Liver (tissue), 9 donors: ENCODE data around the gene PAMR1. TPM values are rescaled to one million over a fixed set of nuclear protein-coding genes. Genes with fewer than 3 reads are reported as not detected.

Source experiments
- DNase-seq: peaks from one replicate; pipeline ENCODE4 v3.0.0-alpha.2; 2017; ENCODE audit warnings: low spot score
- H3K27ac ChIP-seq, 2 donors: one replicate each; pipeline ENCODE4 v1.7.0; 2013; ENCODE audit warnings: inconsistent platforms in 2 of 2, low read length in 2 of 2, control low read depth in 1 of 2, low read depth in 1 of 2, mild to moderate bottlenecking in 1 of 2
- H3K27me3 ChIP-seq, 4 donors: one replicate each; pipeline versions ENCODE4 v1.6.1 to v1.7.0; 2013; ENCODE audit warnings: low read length in 3 of 4, inconsistent platforms in 1 of 4, mild to moderate bottlenecking in 1 of 4, moderate library complexity in 1 of 4; ENCODE audit not compliant: control insufficient read depth in 4 of 4, insufficient read depth in 4 of 4
- H3K36me3 ChIP-seq, 4 donors: one replicate each; pipeline versions ENCODE4 v1.6.1 to v1.7.0; 2013; ENCODE audit warnings: low read length in 3 of 4, mild to moderate bottlenecking in 3 of 4, low read depth in 1 of 4, moderate library complexity in 1 of 4; ENCODE audit not compliant: control insufficient read depth in 4 of 4, insufficient read depth in 3 of 4
- H3K4me1 ChIP-seq, 4 donors: one replicate each; pipeline versions ENCODE4 v1.6.1 to v1.7.0; 2013; ENCODE audit warnings: low read length in 3 of 4, mild to moderate bottlenecking in 3 of 4, moderate library complexity in 1 of 4; ENCODE audit not compliant: control insufficient read depth in 4 of 4, insufficient read depth in 4 of 4
- H3K4me3 ChIP-seq, 3 donors: one replicate each; pipeline versions ENCODE4 v1.6.1 to v1.7.0; 2013; ENCODE audit warnings: low read length in 3 of 3, control low read depth in 1 of 3, low read depth in 1 of 3, mild to moderate bottlenecking in 1 of 3
- H3K9ac ChIP-seq, 2 donors: one replicate each; pipeline ENCODE4 v1.7.0; 2013; ENCODE audit warnings: low read length in 2 of 2, mild to moderate bottlenecking in 2 of 2, moderate library complexity in 2 of 2, control low read depth in 1 of 2, low read depth in 1 of 2
- H3K9me3 ChIP-seq, 4 donors: one replicate each; pipeline versions ENCODE4 v1.6.1 to v1.7.0; 2013; ENCODE audit warnings: low read length in 3 of 4; ENCODE audit not compliant: control insufficient read depth in 4 of 4
- ATF3 ChIP-seq: IDR thresholded peaks from 2 replicates; pipeline ENCODE4 v1.6.1; 2016; ENCODE audit warnings: antibody characterized with exemption
- EGR1 ChIP-seq, 2 donors: IDR thresholded peaks; 2 replicates each; pipeline ENCODE4 v1.6.1; 2016 to 2018; ENCODE audit warnings: antibody characterized with exemption in 2 of 2, low read depth in 2 of 2
- FOXA1 ChIP-seq: IDR thresholded peaks from 2 replicates; pipeline ENCODE4 v1.6.1; 2016; ENCODE audit warnings: antibody characterized with exemption
- FOXA2 ChIP-seq: IDR thresholded peaks from 2 replicates; pipeline ENCODE4 v1.6.1; 2016; ENCODE audit warnings: antibody characterized with exemption
- GABPA ChIP-seq, 2 donors: IDR thresholded peaks in 1 of 2; conservative IDR thresholded peaks in 1 of 2; 2 replicates each; pipeline ENCODE4 v1.6.1; 2016; ENCODE audit warnings: antibody characterized with exemption in 2 of 2, mild to moderate bottlenecking in 1 of 2, moderate library complexity in 1 of 2
- HNF4A ChIP-seq, 2 donors: conservative IDR thresholded peaks; 2 replicates each; pipeline ENCODE4 v1.6.1; 2016; ENCODE audit warnings: antibody characterized with exemption in 2 of 2, mild to moderate bottlenecking in 2 of 2
- HNF4G ChIP-seq: IDR thresholded peaks from 2 replicates; pipeline ENCODE4 v1.6.1; 2016; ENCODE audit warnings: antibody characterized with exemption
- JUND ChIP-seq, 2 donors: IDR thresholded peaks; 2 replicates each; pipeline ENCODE4 v1.6.1; 2016; ENCODE audit warnings: antibody characterized with exemption in 2 of 2
- MAX ChIP-seq: IDR thresholded peaks from 2 replicates; pipeline ENCODE4 v1.6.1; 2016; ENCODE audit warnings: antibody characterized with exemption
- NR2F2 ChIP-seq: IDR thresholded peaks from 2 replicates; pipeline ENCODE4 v1.6.1; 2016; ENCODE audit warnings: antibody characterized with exemption
- REST ChIP-seq: IDR thresholded peaks from 2 replicates; pipeline ENCODE4 v1.6.1; 2016; ENCODE audit warnings: antibody characterized with exemption, mild to moderate bottlenecking
- SP1 ChIP-seq: IDR thresholded peaks from 2 replicates; pipeline ENCODE4 v1.6.1; 2018; ENCODE audit warnings: antibody characterized with exemption, mild to moderate bottlenecking
- TAF1 ChIP-seq: conservative IDR thresholded peaks from 2 replicates; pipeline ENCODE4 v1.6.1; 2016; ENCODE audit warnings: antibody characterized with exemption, mild to moderate bottlenecking
- YY1 ChIP-seq: IDR thresholded peaks from 2 replicates; pipeline ENCODE4 v1.6.1; 2016; ENCODE audit warnings: antibody characterized with exemption, mild to moderate bottlenecking
- WGBS: extraction: QIAGEN DNeasy Blood & Tissue Kit; methylation state at CpG from one replicate; pipeline ENCODE4 v1.1.7; 2013; 5-methylcytosine and 5-hydroxymethylcytosine counted together
- polyA plus RNA-seq, 2 donors: library from polyadenylated mRNA; stranded (reverse) in 1 of 2; unstranded in 1 of 2; fragments of 200-250 nt in 1 of 2; fragments of >200 nt in 1 of 2; fragmentation: Nextera tagmentation in 1 of 2; extraction: Ambion mirVana in 1 of 2; gene quantifications; one replicate each; pipeline versions ENCODE4 v1.2.1 to v1.2.3, GENCODE V29; 2013 to 2015
- total RNA-seq, 2 donors: library from RNA; depleted of rRNA; stranded (reverse); fragments of >200 nt; gene quantifications; one replicate each; pipeline ENCODE4 v1.2.3, GENCODE V29; 2014
- TF ChIP-seq, protein P1 (sequence below): IDR thresholded peaks from 2 replicates; pipeline ENCODE4 v1.6.1; 2016; ENCODE audit warnings: antibody characterized with exemption
- TF ChIP-seq, protein P2 (sequence below): fragments of 150-350 bp; IDR thresholded peaks from 2 replicates; pipeline ENCODE4 v1.5.1; 2017; ENCODE audit warnings: improper control_type of control experiment, low read depth, low read length; ENCODE audit not compliant: missing input control
- donor health status: healthy.
- donor health status: healthy.
- donor health status: healthy.
- donor health status: healthy.
- donor health status: healthy.

Gene PAMR1
- total and polyA plus RNA-seq, 4 donors = 2.0 to 5.0 (median 2.8) TPM

DNA sequence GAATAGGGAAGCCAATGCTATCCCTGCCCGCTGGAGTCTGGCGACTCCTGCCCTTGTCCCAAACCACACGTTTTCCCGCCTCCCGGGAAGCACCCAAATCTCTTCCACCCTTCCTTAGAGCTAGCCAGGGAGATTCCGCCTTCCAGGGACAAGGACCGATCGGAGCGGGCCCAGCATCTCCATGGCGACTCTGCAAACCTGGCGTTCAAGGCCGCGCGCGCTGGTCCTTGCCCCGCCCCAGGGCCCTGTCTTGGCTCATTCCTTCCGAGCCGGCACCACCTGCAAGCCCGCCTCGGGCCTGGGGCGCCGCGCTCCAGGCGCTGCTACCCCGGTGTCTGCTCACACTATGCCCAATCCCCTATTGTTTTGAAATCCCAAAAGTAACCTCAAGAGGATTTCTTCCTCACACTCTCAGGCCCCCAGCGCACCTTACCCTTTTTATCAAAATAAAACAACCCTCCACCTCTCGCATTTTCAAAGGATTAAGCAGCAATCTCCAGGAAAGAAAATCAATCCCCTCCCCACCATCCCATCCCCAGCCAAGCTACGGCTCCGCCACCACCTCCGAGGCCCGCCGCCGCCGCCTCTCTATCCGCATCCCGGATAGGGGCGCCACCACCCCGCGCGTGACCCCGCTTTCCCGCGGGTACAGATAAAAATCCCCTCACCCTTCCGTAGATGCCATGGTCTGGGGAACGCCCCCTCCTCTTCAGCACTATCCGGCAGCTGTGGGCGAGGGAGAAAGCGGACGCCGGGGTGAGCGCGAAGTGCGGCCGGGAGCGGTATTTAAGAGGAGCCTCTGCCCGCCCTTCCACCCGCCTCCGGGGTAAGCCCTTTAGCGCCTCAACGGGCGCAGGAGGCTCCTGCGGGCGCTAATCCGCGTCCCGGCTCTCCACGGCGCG, 106.9 kb downstream of the PAMR1 start:
- peaks cover 11 to 20% (median 14%) of the 10 kb centered on the region in 4 donors for H3K4me1 ChIP-seq
- H3K9ac ChIP-seq = no peak overlapping the region
- no peak overlapping the region for H3K27ac ChIP-seq
- H3K4me3 ChIP-seq = peak overlapping the region in 1 of 3 donors; percentile 41
- 12% methylated on average over 69 of the region's 69 CpGs for WGBS
- H3K27me3 ChIP-seq = peaks cover 0 to 22% (median 11%) of the 10 kb centered on the region in 4 donors
- no peaks in the 10 kb centered on the region for H3K9me3 ChIP-seq
- TF ChIP-seq SP1 = no peak
- TF ChIP-seq YY1 = no peak
- DNase-seq = no peak
- no peaks in the 10 kb centered on the region for H3K36me3 ChIP-seq

DNA sequence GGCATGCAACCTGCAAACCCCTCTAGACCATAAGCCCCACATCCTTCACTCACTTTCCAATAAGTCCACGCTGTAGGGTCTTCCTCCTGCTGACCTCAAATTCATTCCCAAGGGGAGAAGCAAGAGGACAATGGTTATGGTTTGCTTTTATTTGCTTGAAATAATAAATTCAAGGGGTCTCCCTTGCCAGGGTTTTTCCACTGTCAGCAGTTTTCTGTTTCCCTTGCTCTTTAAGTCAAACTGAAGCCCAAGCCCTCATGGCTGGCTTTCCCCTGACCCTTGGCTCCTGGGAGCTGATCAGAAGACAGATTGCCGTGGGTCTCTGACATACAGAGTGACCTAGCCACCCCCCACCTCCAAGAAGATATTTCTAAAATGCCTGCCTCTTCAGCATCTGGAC, 109.9 kb downstream of the PAMR1 start:
- no peak for TF ChIP-seq NR2F2
- no peak for TF ChIP-seq YY1
- TF ChIP-seq HNF4G = no peak
- no peak for TF ChIP-seq TAF1
- TF ChIP-seq FOXA1 = no peak
- TF ChIP-seq GABPA (IDR thresholded peaks at IDR 0.05 in 1 of 2, conservative IDR thresholded peaks at IDR 0.05 in 1 of 2) = no peak
- TF ChIP-seq SP1 = no peak
- no peak for TF ChIP-seq MAX
- no peak for TF ChIP-seq ATF3
- TF ChIP-seq, protein P1, sequence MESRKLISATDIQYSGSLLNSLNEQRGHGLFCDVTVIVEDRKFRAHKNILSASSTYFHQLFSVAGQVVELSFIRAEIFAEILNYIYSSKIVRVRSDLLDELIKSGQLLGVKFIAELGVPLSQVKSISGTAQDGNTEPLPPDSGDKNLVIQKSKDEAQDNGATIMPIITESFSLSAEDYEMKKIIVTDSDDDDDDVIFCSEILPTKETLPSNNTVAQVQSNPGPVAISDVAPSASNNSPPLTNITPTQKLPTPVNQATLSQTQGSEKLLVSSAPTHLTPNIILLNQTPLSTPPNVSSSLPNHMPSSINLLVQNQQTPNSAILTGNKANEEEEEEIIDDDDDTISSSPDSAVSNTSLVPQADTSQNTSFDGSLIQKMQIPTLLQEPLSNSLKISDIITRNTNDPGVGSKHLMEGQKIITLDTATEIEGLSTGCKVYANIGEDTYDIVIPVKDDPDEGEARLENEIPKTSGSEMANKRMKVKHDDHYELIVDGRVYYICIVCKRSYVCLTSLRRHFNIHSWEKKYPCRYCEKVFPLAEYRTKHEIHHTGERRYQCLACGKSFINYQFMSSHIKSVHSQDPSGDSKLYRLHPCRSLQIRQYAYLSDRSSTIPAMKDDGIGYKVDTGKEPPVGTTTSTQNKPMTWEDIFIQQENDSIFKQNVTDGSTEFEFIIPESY = no peak
- TF ChIP-seq JUND (IDR thresholded peaks at IDR 0.05) = no peak
- TF ChIP-seq FOXA2 = no peak
- no peak for TF ChIP-seq EGR1 (IDR thresholded peaks at IDR 0.05; ENCODE audit: low read depth in 2 of 2)
- no peak for TF ChIP-seq REST
- TF ChIP-seq HNF4A (conservative IDR thresholded peaks at IDR 0.05) = no peak
- TF ChIP-seq, protein P2, sequence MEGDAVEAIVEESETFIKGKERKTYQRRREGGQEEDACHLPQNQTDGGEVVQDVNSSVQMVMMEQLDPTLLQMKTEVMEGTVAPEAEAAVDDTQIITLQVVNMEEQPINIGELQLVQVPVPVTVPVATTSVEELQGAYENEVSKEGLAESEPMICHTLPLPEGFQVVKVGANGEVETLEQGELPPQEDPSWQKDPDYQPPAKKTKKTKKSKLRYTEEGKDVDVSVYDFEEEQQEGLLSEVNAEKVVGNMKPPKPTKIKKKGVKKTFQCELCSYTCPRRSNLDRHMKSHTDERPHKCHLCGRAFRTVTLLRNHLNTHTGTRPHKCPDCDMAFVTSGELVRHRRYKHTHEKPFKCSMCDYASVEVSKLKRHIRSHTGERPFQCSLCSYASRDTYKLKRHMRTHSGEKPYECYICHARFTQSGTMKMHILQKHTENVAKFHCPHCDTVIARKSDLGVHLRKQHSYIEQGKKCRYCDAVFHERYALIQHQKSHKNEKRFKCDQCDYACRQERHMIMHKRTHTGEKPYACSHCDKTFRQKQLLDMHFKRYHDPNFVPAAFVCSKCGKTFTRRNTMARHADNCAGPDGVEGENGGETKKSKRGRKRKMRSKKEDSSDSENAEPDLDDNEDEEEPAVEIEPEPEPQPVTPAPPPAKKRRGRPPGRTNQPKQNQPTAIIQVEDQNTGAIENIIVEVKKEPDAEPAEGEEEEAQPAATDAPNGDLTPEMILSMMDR = no peak
- peaks cover 0 to 20% (median 8%) of the 10 kb centered on the region in 4 donors for H3K27me3 ChIP-seq
- no peaks in the 10 kb centered on the region for H3K36me3 ChIP-seq
- H3K4me1 ChIP-seq = peaks cover 11 to 20% (median 14%) of the 10 kb centered on the region in 4 donors
- 51% methylated on average over 2 of the region's 2 CpGs for WGBS
- no peak for DNase-seq
- H3K9ac ChIP-seq = no peak overlapping the region
- no peak overlapping the region for H3K4me3 ChIP-seq
- H3K27ac ChIP-seq = no peak overlapping the region
- H3K9me3 ChIP-seq = no peaks in the 10 kb centered on the region
